Lung (tissue), 12 donors: ENCODE data around the gene FBXO31. TPM values are rescaled to one million over a fixed set of nuclear protein-coding genes. Genes with fewer than 3 reads are reported as not detected.

ENCODE experiments used
- ATAC-seq: fragments of 200-7000 bp; cut with Tn5 transposase; one replicate; pipeline ENCODE4 v1.9.1; 2020; ENCODE audit warnings: moderate number of reproducible peaks; ENCODE audit not compliant: insufficient read depth, low FRiP score
- DNase-seq, 3 donors: peaks; one replicate each; pipeline ENCODE4 v3.0.0-alpha.2; 2013 to 2017
- H3K27ac ChIP-seq, 2 donors: one replicate each; pipeline ENCODE4 v1.5.1; 2013; ENCODE audit warnings: mild to moderate bottlenecking in 2 of 2, moderate library complexity in 2 of 2, control low read depth in 1 of 2, inconsistent platforms in 1 of 2, low read depth in 1 of 2, low read length in 1 of 2
- H3K27me3 ChIP-seq, 3 donors: one replicate each; pipeline ENCODE4 v1.5.1; 2013; ENCODE audit warnings: low read length in 2 of 3; ENCODE audit not compliant: control insufficient read depth in 3 of 3, insufficient read depth in 3 of 3
- H3K36me3 ChIP-seq, 4 donors: one replicate each; pipeline ENCODE4 v1.5.1; 2013; ENCODE audit warnings: low read length in 4 of 4, mild to moderate bottlenecking in 1 of 4, moderate library complexity in 1 of 4; ENCODE audit not compliant: control insufficient read depth in 4 of 4, insufficient read depth in 4 of 4
- H3K4me1 ChIP-seq, 5 donors: one replicate each; pipeline ENCODE4 v1.5.1; 2013; ENCODE audit warnings: low read length in 5 of 5, mild to moderate bottlenecking in 2 of 5, moderate library complexity in 1 of 5; ENCODE audit not compliant: control insufficient read depth in 5 of 5, insufficient read depth in 5 of 5
- H3K4me3 ChIP-seq: one replicate; pipeline ENCODE4 v1.5.1; 2013; ENCODE audit warnings: mild to moderate bottlenecking, control low read depth, moderate library complexity
- H3K9ac ChIP-seq, 2 donors: one replicate each; pipeline ENCODE4 v1.5.1; 2013; ENCODE audit warnings: low read length in 2 of 2, control low read depth in 1 of 2; ENCODE audit not compliant: insufficient read depth in 1 of 2
- H3K9me3 ChIP-seq, 4 donors: one replicate each; pipeline ENCODE4 v1.5.1; 2013; ENCODE audit warnings: low read length in 3 of 4, mild to moderate bottlenecking in 1 of 4, moderate library complexity in 1 of 4; ENCODE audit not compliant: control insufficient read depth in 4 of 4, insufficient read depth in 3 of 4
- WGBS, 2 donors: extraction: QIAGEN DNeasy Blood & Tissue Kit; methylation state at CpG; one replicate each; pipeline ENCODE4 v1.1.7; 2013; 5-methylcytosine and 5-hydroxymethylcytosine counted together
- polyA plus RNA-seq, 2 donors: library from polyadenylated mRNA; stranded (reverse); fragments of 200-250 nt; gene quantifications; one replicate each; pipeline ENCODE4 v1.2.1, GENCODE V29; 2013
- total RNA-seq, 2 donors: library from RNA; depleted of rRNA in 1 of 2; stranded (reverse); fragments of >200 nt in 1 of 2; gene quantifications; one replicate each; pipeline ENCODE4 v1.2.1, GENCODE V29; 2014 to 2021
- TF ChIP-seq, protein P1 (sequence below): IDR thresholded peaks from 2 replicates; pipeline ENCODE4 v1.5.1; 2012; ENCODE audit warnings: mild to moderate bottlenecking; ENCODE audit errors: control extremely low read depth, extremely low read depth
- donor health status: control.
- donor health status: control.
- donor health status: Bipolar disorder and iron deficiency.
- donor health status: healthy.
- donor health status: DM: yes; HTN: yes; CAD: no.

FBXO31 gene
- total and polyA plus RNA-seq, 4 donors = 10.1 to 35.1 (median 23.2) TPM

DNA sequence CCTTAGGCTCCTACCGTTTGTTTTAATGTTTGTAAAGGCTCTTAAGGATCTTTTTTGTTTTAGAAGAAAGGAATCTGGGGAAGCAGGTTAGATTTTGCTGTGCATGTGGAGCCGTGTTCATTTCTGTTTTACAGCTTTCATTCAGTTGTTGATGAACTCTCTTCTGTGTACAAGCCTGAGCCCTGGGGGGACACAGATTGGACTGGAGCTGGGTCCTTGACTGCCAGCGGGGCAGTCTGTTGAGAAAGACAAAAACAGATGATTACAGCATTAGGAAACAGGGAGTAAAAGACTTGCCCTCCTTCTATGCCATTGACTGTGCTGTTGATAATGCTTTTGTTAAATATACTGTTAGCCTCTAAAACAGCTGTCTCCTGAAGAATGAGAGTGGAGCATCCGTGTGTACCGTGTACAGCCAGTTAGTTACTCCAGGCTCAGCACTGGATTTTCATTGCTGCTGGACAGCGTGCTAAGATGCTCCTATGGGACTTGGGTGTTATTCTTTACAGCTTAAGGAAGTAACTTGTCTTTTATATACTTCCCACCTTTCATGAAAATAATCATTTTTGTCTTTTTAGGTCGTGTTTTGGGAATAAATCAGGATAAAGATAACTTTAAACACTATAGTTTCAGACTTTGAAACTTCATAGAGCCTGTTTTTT, 11.7 kb upstream of the FBXO31 start:
- Histone ChIP-seq H3K27ac (no peak overlapping the region), H3K36me3 (peaks cover 0 to 13% (median 6%) of the 10 kb centered on the region in 4 donors), H3K27me3 (no peaks in the 10 kb centered on the region), H3K4me1 (peaks cover 0 to 23% (median 7%) of the 10 kb centered on the region in 5 donors), H3K4me3 (no peak overlapping the region), H3K9ac (no peak overlapping the region), H3K9me3 (no peaks in the 10 kb centered on the region)
- DNase-seq (no peak), ATAC-seq (no peak)
- WGBS, 2 donors = 68 to 80% methylated on average over 7 of the region's 7 CpGs
- TF ChIP-seq, protein P1, sequence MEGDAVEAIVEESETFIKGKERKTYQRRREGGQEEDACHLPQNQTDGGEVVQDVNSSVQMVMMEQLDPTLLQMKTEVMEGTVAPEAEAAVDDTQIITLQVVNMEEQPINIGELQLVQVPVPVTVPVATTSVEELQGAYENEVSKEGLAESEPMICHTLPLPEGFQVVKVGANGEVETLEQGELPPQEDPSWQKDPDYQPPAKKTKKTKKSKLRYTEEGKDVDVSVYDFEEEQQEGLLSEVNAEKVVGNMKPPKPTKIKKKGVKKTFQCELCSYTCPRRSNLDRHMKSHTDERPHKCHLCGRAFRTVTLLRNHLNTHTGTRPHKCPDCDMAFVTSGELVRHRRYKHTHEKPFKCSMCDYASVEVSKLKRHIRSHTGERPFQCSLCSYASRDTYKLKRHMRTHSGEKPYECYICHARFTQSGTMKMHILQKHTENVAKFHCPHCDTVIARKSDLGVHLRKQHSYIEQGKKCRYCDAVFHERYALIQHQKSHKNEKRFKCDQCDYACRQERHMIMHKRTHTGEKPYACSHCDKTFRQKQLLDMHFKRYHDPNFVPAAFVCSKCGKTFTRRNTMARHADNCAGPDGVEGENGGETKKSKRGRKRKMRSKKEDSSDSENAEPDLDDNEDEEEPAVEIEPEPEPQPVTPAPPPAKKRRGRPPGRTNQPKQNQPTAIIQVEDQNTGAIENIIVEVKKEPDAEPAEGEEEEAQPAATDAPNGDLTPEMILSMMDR = no peak

DNA sequence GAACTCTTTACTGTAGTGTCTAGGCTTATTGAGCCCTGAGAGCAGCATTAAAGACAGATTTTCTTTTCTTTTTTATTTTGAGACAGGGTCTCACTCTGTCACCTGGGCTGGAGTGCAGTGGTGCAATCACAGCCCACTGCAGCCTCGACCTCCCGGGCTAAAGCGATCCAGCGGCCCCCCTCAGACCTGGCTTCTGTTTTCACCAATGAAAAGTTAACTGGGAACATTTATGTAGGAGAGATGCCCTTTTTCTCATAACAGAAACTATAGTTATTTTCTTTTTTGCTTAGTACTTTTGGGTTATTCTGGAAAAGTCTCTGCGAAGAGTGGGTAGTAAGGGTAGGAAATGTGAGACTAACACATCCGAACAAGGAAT, 10.1 kb upstream of the FBXO31 start:
- no peak for DNase-seq
- Histone ChIP-seq H3K27ac (peak overlapping the region in 1 of 2 donors; percentile 93), H3K36me3 (peaks cover 0 to 7% (median under 1%) of the 10 kb centered on the region in 4 donors), H3K9me3 (no peaks in the 10 kb centered on the region), H3K27me3 (no peaks in the 10 kb centered on the region), H3K9ac (peak overlapping the region in 1 of 2 donors; percentile 45), H3K4me3 (no peak overlapping the region), H3K4me1 (peaks cover 0 to 24% (median 7%) of the 10 kb centered on the region in 5 donors)
- TF ChIP-seq, protein P1 = no peak
- ATAC-seq = no peak
- WGBS, 2 donors = 84 to 85% methylated on average over 6 of the region's 6 CpGs

DNA sequence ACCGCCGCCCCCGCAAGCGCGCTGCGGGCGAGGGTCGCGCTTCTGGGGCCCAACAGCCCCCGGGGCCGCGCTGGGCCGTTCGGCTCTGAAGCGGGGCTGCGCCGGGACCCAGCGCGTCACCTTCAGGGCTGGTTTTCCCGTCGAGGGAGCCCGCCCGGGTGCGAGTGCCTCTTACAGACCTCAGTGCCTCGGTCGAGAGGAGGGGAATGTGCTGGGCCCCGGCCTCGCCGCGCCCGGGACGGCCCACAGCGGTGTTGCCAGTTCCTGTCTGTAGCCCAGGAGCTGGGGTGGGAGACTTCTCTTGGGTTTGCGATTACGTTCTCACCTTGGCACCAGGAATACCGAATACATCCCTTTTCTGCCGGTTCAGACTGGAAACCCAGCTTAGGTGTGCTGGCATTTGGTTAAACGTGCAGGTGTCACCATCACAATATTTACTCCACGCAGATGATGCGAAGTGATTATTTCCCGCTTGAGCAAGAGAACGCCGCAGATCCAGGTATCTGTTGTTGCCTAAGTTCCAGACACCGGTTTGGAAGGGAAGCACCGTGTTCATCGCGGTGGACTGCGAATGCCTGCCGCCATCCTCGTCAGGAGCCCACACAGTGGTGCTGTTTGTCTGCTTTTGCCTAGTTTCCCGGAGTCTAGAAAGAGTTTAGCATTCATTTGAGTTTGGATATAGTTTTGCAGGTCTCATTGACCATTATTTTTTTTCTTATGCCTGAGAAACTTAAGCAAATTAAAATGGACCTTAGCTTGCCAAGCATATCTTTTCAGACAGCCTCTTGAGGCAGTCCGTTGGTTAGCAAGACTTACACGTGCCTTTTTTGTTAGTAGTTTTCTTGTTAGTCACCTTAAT, 9.5 kb upstream of the FBXO31 start:
- peaks cover 0 to 28% (median 7%) of the 10 kb centered on the region in 5 donors for H3K4me1 ChIP-seq
- ATAC-seq (no peak), DNase-seq (peak; percentile 51 to 72 (median 71))
- WGBS, 2 donors = 1 to 2% methylated on average over 53 of the region's 53 CpGs
- H3K9ac ChIP-seq = peak overlapping the region in 1 of 2 donors; percentile 45
- TF ChIP-seq, protein P1 = peak; percentile 22
- peak overlapping the region; percentile 87 for H3K4me3 ChIP-seq
- peak overlapping the region; percentile 93 to 94 for H3K27ac ChIP-seq
- H3K27me3 ChIP-seq = no peaks in the 10 kb centered on the region
- peaks cover 0 to 5% (median 0%) of the 10 kb centered on the region in 4 donors for H3K36me3 ChIP-seq
- no peaks in the 10 kb centered on the region for H3K9me3 ChIP-seq
